Measurements from ENCODE around the gene METTL5.

The METTL5 gene

GRCh38 chr2:169782513-169782912 lies 42.2 kb downstream of the METTL5 start:
- peaks cover 11 to 22% of the 10 kb centered on the region in 2 experiments for H3K4me1 ChIP-seq (ENCODE audit: control insufficient read depth in 1 of 2, insufficient read depth in 1 of 2, low read depth in 1 of 2, low read length in 1 of 2)
- TF ChIP-seq, protein P1, sequence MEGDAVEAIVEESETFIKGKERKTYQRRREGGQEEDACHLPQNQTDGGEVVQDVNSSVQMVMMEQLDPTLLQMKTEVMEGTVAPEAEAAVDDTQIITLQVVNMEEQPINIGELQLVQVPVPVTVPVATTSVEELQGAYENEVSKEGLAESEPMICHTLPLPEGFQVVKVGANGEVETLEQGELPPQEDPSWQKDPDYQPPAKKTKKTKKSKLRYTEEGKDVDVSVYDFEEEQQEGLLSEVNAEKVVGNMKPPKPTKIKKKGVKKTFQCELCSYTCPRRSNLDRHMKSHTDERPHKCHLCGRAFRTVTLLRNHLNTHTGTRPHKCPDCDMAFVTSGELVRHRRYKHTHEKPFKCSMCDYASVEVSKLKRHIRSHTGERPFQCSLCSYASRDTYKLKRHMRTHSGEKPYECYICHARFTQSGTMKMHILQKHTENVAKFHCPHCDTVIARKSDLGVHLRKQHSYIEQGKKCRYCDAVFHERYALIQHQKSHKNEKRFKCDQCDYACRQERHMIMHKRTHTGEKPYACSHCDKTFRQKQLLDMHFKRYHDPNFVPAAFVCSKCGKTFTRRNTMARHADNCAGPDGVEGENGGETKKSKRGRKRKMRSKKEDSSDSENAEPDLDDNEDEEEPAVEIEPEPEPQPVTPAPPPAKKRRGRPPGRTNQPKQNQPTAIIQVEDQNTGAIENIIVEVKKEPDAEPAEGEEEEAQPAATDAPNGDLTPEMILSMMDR (IDR thresholded peaks at IDR 0.05): no peak

GRCh38 chr2:169781249-169782013 lies 43.3 kb downstream of the METTL5 start:
- Histone ChIP-seq H3K27ac (no peak overlapping the region), H3K9me3 (no peaks in the 10 kb centered on the region), H3K4me3 (ENCODE audit: low read depth in 1 of 2, low read length in 1 of 2) (no peak overlapping the region), H3K36me3 (no peaks in the 10 kb centered on the region), H3K27me3 (no peaks in the 10 kb centered on the region), H3K4me1 (ENCODE audit: control insufficient read depth in 1 of 2, insufficient read depth in 1 of 2, low read depth in 1 of 2, low read length in 1 of 2) (peaks cover 11 to 22% of the 10 kb centered on the region in 2 experiments)
- TF ChIP-seq, protein P1 (IDR thresholded peaks at IDR 0.05): no peak

More at GRCh38 chr2:169782513-169782912, 42.2 kb downstream of the METTL5 start:
- Histone ChIP-seq H3K27me3 (no peaks in the 10 kb centered on the region), H3K36me3 (no peaks in the 10 kb centered on the region), H3K4me3 (ENCODE audit: low read depth in 1 of 2, low read length in 1 of 2) (no peak overlapping the region), H3K9me3 (no peaks in the 10 kb centered on the region), H3K27ac (no peak overlapping the region)

DNA sequence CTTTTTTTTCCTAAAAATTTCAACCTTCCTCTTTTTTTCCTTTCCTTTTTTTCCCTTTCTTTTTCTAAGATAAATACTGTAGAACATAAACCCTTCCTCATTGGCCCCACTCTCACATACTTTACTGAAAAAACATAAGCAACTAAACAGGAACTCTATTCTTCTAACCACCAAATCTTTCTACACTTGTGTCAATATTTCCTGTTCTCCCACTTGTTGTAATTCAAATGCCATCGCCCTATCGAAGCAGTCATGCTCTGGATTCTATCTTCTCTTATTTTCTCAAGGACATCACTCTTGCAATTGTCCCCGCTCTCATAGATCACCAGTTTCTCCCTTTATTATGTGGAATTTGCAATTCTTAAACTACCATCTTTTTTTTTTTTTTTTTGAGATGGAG lies 46.3 kb downstream of the METTL5 start:
- no peaks in the 10 kb centered on the region for H3K36me3 ChIP-seq
- H3K27ac ChIP-seq: peak overlapping the region; percentile 62
- no peaks in the 10 kb centered on the region for H3K9me3 ChIP-seq
- H3K4me1 ChIP-seq (ENCODE audit: control insufficient read depth in 1 of 2, insufficient read depth in 1 of 2, low read depth in 1 of 2, low read length in 1 of 2): peaks cover 11 to 22% of the 10 kb centered on the region in 2 experiments
- TF ChIP-seq, protein P1 (IDR thresholded peaks at IDR 0.05): no peak
- H3K27me3 ChIP-seq: no peaks in the 10 kb centered on the region
- peak overlapping the region in 1 of 2 experiments; percentile 21 for H3K4me3 ChIP-seq (ENCODE audit: low read depth in 1 of 2, low read length in 1 of 2)

- H3K27me3 ChIP-seq: no peaks in the 10 kb centered on the region
- H3K36me3 ChIP-seq: no peaks in the 10 kb centered on the region
- H3K27ac ChIP-seq: no peak overlapping the region
- H3K4me1 ChIP-seq (ENCODE audit: control insufficient read depth in 1 of 2, insufficient read depth in 1 of 2, low read depth in 1 of 2, low read length in 1 of 2): peaks cover 11 to 21% of the 10 kb centered on the region in 2 experiments
- no peaks in the 10 kb centered on the region for H3K9me3 ChIP-seq
- H3K4me3 ChIP-seq (ENCODE audit: low read depth in 1 of 2, low read length in 1 of 2): no peak overlapping the region
- TF ChIP-seq, protein P1 (IDR thresholded peaks at IDR 0.05): no peak
Measured at GRCh38 chr2:169776252-169776761, 48.4 kb downstream of the METTL5 start.

DNA sequence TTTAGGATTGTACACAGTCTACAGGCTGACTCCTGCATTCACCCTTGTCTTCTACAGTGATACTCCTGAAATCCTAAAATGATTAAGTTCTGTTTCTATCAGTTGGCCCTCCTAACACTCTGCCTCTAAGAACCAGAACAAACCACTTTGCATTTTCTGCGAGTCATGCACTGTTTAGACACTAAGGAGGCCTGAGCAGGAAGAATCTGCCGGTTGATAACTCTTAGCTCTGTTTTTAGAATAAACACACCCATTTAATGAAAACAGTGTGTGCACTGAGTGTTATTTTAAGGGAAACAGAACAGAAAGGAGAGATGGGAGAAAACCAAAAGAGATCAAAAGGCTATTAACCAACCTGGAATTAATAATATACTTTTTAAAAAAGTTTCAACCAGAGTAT lies 48.9 kb downstream of the METTL5 start:
- H3K4me1 ChIP-seq (ENCODE audit: control insufficient read depth in 1 of 2, insufficient read depth in 1 of 2, low read depth in 1 of 2, low read length in 1 of 2): peaks cover 13 to 26% of the 10 kb centered on the region in 2 experiments
- no peak overlapping the region for H3K27ac ChIP-seq
- TF ChIP-seq, protein P1 (IDR thresholded peaks at IDR 0.05): no peak
- H3K36me3 ChIP-seq: no peaks in the 10 kb centered on the region
- H3K4me3 ChIP-seq (ENCODE audit: low read depth in 1 of 2, low read length in 1 of 2): no peak overlapping the region
- H3K27me3 ChIP-seq: no peaks in the 10 kb centered on the region
- no peaks in the 10 kb centered on the region for H3K9me3 ChIP-seq

Data from neutrophil (primary cell).